VCaP (cell line): ENCODE data around the gene GOLGA8B.
"Not testable (repeated sequence)": the region's sequence is repeated elsewhere in the genome, so short reads cannot be mapped to it uniquely, and the experiment has no call there.

Experiments
- H3K27ac ChIP-seq: fragments of 450-650 bp; 2 replicates; pipeline ENCODE4 v1.5.1; 2017
- CTCF ChIP-seq: fragments of 450-650 bp; conservative IDR thresholded peaks from 2 replicates; pipeline ENCODE4 v1.5.1; 2017; ENCODE audit warnings: mild to moderate bottlenecking, moderate library complexity

GOLGA8B gene

GRCh38 chr15:34583399-34584329 is at the start of gene GOLGA8B:
TSS of gene GOLGA8B (minus strand) at chr15:34583651. CDS start at chr15:34535912, 47,739 bp downstream.
- peak within 1 kb of the TSS; percentile 66 for H3K27ac ChIP-seq
- TF ChIP-seq CTCF: no peak

- not testable (repeated sequence) for H3K27ac ChIP-seq
These were observed 49.7 kb upstream of the GOLGA8B start for GRCh38 chr15:34633165-34633564.

GRCh38 chr15:34628577-34629152 is 45.2 kb upstream of the GOLGA8B start:
- H3K27ac ChIP-seq: no peak overlapping the region
- no peak for TF ChIP-seq CTCF

GRCh38 chr15:34625007-34625406 is 41.6 kb upstream of the GOLGA8B start:
- H3K27ac ChIP-seq: no peak overlapping the region
- TF ChIP-seq CTCF: no peak

GRCh38 chr15:34621675-34622074 is 38.2 kb upstream of the GOLGA8B start:
- peak; percentile 77 for TF ChIP-seq CTCF
- no peak overlapping the region for H3K27ac ChIP-seq

GRCh38 chr15:34620814-34621213 is 37.4 kb upstream of the GOLGA8B start:
- no peak overlapping the region for H3K27ac ChIP-seq
- TF ChIP-seq CTCF: no peak

GRCh38 chr15:34620142-34620541 is 36.7 kb upstream of the GOLGA8B start:
- no peak for TF ChIP-seq CTCF
- H3K27ac ChIP-seq: no peak overlapping the region

- TF ChIP-seq CTCF: no peak
- H3K27ac ChIP-seq: no peak overlapping the region
These were observed 35.7 kb upstream of the GOLGA8B start for GRCh38 chr15:34619151-34619550.
